Activated T-cell treated with anti-CD3 and anti-CD28 coated beads for 4 hours (primary cell): ENCODE measurements around the gene SLC6A5.
"Not testable (repeated sequence)": the region's sequence is repeated elsewhere in the genome, so short reads cannot be mapped to it uniquely, and the experiment has no call there.

Experiments used
- DNase-seq: peaks from one replicate; pipeline ENCODE4 v3.0.0-alpha.2; 2020

The SLC6A5 gene

DNA sequence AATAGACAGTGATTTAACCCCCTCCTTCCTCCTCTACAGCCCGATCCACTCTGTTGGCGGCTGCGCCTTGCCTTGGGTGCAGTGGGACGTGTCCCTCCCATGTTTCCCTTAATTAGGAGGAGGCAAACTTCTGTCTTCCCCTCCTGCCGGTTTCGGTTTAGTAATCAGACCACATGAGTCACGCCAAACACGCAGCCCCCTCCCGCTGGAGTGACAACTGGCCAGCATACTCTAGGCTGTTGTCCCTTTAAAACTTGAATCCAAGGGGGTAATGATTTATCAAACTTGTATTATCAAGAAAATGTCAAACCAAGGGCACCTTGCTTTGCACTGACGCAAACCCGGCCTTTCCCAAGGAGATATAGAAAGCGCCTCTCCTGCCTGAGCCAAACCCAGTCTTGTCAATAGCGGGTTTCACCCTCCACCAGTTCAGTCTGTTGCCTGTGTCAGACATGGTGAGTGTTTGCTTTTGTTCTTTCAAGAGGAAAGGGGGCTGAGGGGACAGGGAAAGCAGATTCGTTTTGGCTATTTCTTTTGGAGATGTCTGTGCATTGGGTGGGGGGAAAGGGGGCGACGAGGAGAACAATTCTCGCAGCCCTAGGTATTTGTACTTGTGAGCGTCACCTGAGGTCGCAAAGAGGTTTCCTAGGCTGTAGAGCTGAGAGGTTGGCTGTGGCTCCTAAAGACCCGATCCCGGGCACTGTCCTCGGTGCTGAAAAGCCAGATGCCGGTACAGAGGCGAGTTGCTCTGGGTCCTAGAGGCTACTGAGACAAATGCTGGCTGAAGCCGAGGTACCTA is at the start of gene SLC6A5:
SLC6A5 (plus strand) TSS at position 388 of the 799 bp plus-strand sequence; CDS start at position 453, 65 bp downstream.
- DNase-seq, result no peak

GRCh38 chr11:20551096-20551495 is 48.3 kb upstream of the SLC6A5 start:
- DNase-seq, result no peak

- no peak for DNase-seq
Measured at GRCh38 chr11:20555783-20556182, 43.6 kb upstream of the SLC6A5 start.

DNA sequence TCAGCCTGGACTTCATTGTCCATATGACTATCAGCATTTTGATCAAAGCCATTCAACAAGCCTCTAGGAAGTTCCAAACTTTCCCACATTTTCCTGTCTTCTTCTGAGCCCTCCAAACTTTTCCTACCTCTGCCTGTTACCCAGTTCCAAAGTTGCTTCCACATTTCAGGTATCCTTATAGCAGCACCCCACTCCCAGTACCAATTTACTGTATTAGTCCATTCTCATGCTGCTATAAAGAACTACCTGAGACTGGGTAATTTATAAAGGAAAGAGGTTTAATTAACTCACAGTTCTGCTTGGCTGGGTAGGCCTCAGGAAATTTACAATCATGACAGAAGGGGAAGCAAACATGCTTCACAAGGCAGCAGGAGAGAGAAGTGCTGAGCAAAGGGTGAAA is 43.0 kb upstream of the SLC6A5 start:
- DNase-seq, result not testable (repeated sequence)

GRCh38 chr11:20558741-20559140 is 40.7 kb upstream of the SLC6A5 start:
- no peak for DNase-seq

DNA sequence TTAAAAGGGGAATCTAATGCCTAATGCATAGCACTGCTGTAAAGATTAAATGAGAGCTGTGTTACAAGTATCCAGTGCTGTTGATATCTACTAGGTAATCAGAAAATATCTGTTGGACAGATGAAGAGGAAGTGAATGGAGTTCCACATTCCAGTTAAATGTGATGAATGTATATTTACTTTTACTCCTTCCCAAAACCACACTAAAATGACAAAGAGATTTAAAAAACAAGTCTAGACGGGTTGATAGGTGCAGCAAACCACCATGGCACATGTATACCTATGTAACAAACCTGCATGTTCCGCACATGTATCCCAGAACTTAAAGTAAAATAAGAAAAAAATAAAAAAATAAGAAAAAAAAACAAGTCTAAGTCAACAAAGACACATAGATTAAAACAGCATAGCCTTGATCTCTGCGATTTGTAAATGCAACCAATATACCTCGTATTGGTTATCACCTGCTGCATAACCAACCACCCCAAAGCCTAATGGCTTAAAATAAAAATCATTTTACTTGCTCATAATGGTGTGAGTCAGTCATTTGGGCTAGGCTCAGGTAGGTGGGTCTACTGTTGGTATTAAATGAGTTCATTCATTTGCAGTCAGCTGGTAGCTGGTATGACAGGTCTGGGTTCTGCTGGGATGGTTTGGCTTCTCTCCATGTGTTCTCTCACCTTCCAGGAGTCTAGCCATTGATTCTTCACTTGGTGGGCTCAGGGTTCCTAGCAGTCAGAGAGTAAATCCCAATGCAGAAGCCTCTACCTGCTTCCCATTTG is 39.7 kb upstream of the SLC6A5 start:
- no peak for DNase-seq

DNA sequence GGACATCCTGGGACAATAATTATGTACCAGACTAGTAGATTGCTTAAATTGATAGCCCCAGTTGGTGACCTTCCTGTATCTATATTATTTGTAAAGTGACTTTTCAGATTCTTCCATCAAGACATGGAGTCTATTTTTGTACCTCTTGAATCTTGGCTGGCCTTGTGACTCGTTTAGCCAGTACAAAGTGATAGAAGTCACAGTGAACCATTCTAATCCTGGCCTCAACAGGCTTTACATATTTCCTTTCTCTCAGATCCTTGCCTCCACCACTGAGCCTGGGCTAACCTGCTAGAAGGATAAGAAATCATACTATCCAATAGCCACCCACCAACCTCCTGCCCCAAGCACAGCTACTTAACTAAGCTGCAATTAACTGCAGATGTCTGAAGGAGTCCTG is 37.5 kb upstream of the SLC6A5 start:
- DNase-seq, result no peak

- DNase-seq, result no peak
Measured at GRCh38 chr11:20563866-20564265, 35.5 kb upstream of the SLC6A5 start.

- no peak for DNase-seq
Measured at GRCh38 chr11:20564846-20565635, 34.4 kb upstream of the SLC6A5 start.

- DNase-seq, result not testable (repeated sequence)
Measured at GRCh38 chr11:20566115-20566514, 33.3 kb upstream of the SLC6A5 start.

- DNase-seq, result no peak
Measured at GRCh38 chr11:20566591-20567434, 32.6 kb upstream of the SLC6A5 start.

DNA sequence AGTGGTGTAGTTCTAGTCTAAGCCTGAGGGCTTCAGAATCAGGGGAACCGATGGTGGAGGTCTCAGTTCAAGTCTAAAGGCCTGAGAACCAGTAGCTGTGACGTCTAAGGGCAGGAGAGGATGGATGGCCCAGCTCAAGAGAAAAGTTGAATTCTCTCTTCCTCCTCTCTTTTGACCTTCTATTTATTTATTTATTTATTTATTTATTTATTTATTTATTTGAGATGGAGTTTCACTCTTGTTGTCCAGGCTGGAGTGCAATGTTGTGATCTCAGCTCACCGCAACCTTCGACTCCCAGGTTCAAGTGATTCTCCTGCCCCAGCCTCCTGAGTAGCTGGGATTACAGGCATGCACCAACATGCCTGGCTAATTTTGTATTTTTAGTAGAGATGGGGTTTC is 19.7 kb upstream of the SLC6A5 start:
- DNase-seq, result not testable (repeated sequence)

DNA sequence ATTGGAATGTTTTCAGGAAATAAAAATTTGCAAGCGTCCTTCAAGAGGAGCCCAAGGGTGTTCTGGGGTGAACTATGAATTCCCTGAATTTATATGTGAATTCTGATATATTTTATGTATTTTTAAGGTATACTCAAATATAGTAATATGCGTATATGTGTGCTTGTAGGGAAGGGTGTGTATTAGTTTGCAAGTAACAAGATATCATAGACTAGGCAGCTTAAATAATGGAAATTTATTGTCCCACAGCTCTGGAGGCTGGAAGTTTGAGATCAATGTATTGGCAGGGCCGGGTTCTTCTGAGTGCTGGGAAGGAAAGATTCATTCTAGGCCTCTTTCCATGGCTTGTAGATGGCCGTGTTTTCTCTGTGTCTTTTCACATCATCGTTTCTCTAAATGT is 16.2 kb upstream of the SLC6A5 start:
- DNase-seq, result no peak

DNA sequence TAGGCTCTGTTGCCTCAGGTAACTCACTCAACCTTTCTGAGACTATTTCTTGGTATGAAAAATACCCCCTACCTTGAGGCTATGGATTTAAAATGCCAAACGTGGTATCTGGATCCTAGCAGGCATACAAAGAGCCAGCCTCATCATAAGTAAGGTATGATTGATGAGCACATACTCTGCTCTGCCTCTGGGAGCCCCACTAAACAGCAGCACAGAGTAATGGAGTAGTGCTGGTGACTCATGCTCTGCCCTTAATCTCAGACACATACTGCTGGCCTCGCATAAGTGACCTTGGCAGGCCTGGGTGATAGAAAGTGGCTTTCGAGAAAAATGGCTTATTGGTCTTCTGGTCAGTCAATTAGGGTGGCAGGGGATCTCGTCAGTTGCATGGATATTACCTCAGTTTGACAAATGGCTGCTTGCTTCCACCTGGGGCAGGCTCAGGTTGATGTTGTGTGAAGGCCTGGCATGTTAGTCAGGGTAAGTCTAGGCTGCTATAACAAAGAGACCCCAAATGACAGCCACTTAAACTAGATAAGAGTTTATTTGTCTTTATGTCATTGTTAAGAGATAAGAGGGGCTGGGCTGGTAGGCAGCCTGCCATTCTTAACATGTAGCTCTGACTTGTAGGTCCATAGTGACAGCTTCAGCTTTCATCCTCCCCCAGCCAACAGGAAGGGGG is 15.2 kb upstream of the SLC6A5 start:
- no peak for DNase-seq

DNA sequence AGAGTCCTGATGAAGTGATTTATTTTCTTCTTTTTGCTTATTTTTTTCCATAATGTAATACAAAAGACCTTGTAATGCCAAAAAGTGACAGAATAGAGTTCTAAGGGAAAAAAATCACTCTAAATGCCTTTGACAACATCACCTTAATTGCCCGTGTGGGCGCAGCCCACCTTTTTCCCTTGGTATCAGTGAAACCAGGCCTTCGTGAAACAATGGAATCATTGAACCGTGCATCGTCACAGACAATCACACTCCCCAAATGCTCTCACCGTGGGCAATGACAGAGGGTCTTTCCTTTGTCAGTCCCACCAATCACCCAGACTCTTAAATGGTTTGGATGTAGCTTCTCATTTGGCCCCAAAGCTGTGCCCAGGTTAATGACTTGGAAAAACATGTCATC is 9.6 kb upstream of the SLC6A5 start:
- DNase-seq, result no peak

GRCh38 chr11:20590381-20590780 is 9.0 kb upstream of the SLC6A5 start:
- no peak for DNase-seq

GRCh38 chr11:20592741-20593140 is 6.7 kb upstream of the SLC6A5 start:
- no peak for DNase-seq

DNA sequence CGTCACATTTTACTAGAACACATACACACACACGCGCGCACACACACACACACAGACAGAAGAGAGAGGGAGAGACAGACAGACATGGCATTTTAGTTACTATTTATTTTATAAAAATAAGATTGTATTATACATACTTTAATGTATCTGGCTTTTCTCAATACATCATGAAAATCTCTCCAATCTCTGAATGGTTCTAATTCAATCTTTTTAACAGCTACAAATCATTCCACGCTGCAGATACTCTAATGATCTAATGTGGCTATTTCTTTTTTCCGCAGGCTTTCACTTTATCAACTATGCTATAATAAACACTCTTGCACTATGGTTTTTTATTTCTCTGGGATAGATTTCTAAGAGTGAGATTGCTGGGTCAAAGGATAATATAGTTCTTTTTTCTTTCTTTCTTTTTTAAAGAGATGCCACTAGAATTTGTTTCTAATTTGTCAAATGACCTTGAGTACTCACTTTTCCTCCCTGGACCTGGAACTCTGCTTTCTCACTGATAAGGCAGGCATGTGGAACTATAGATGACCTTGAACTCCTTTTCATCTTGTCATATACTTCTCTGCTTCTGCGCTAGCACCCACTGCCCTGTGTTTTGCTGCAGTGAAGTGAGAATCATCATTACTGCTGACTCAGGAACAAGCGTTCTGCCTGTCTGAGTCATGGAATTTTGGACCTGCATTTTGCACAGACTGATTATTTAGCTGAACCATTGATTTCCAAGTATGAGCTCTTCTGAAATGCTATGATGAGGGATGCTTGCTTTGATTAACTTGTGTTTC is 4.9 kb upstream of the SLC6A5 start:
- no peak for DNase-seq

GRCh38 chr11:20595101-20595500 is 4.3 kb upstream of the SLC6A5 start:
- DNase-seq, result no peak

DNA sequence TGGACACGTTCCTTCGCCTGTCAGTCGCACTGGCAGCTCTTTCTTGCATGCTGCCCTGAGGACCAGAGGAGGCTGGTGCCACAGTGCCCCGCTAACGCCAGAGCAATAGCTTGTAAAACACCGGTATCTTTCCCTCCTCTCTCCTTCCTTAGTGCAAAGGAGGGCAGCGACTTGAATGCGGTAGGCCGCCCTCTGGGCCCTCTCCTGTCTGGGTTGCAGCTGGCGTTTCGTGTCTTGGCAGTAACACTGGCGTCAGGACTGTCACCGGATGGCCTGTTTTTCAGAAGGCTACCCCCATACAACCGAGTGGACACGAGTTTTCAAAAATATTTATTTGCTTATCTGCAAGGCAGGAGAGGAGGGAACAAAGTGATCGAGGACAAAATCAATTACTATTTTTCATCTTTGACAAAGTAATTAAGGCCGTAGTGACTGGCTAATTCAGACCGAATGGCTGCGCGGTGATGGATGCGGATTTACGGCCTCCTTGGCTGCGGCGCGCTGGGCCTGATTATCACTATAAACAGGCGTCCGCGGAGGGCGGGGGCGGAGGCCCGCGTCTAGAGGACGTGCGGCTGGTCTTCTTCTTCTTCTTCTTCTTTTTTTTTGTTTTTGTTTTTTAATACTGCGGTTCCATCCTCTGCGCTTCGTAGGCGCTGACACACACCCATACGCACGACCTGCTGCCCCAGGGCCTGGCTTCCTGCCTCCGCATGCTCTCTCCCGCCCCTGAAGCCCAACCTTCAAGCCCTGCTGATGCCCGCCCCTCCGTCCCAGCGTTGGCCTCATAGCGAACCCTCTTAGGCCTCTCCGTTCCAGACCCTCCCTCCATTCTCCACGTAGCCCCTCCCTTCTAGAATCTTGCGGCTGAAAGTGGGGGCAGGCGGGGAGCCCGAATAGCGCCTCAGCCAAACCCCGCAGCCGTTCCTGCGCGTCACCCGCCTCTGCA is 2.9 kb upstream of the SLC6A5 start:
- DNase-seq, result no peak
